CD8-positive, alpha-beta memory T cell (primary cell): ENCODE data around the gene TMEM88. TPM values are rescaled to one million over a fixed set of nuclear protein-coding genes. Genes with fewer than 3 reads are reported as not detected.
A peak's percentile ranks its signal among the peaks of the same experiment; 100 is the strongest.

ENCODE experiments used
- CTCF ChIA-PET: fragments of 350-600 bp; sonication (Branson Sonifier 250); formaldehyde crosslinking; loops from one replicate; lab custom pipeline; 2021; ENCODE audit warnings: antibody characterized with exemption; lab: Charles Lee
- POLR2A ChIA-PET: fragments of 350-600 bp; sonication (Branson Sonifier 250); formaldehyde crosslinking; loops from one replicate; lab custom pipeline; 2021; ENCODE audit warnings: antibody characterized with exemption; lab: Charles Lee
- DNase-seq, 5 donors: peaks; one replicate each; pipeline versions ENCODE4 v3.0.0 to v3.0.0-alpha.2; 2020 to 2022; ENCODE audit warnings: mixed read lengths in 1 of 5
- H3K27ac ChIP-seq: one replicate; pipeline ENCODE4 v1.7.0; 2013; ENCODE audit warnings: low read depth, mild to moderate bottlenecking, low read length, moderate library complexity
- H3K27me3 ChIP-seq: 2 replicates; pipeline ENCODE4 v1.7.0; 2013; ENCODE audit warnings: low read length, mild to moderate bottlenecking; ENCODE audit not compliant: insufficient read depth, poor library complexity, severe bottlenecking
- H3K36me3 ChIP-seq: 2 replicates; pipeline ENCODE4 v1.7.0; 2013; ENCODE audit warnings: mild to moderate bottlenecking, low read length, moderate library complexity; ENCODE audit not compliant: insufficient read depth
- H3K4me1 ChIP-seq: 2 replicates; pipeline ENCODE4 v1.7.0; 2013; ENCODE audit warnings: mild to moderate bottlenecking, low read length, moderate library complexity; ENCODE audit not compliant: insufficient read depth
- H3K4me3 ChIP-seq: 2 replicates; pipeline ENCODE4 v1.7.0; 2013; ENCODE audit warnings: mild to moderate bottlenecking, low read length
- H3K9me3 ChIP-seq: 2 replicates; pipeline ENCODE4 v1.7.0; 2013; ENCODE audit warnings: mild to moderate bottlenecking, low read length
- H3K27ac Mint-ChIP-seq, 8 donors: one replicate each; pipeline ENCODE4 v1.8.0; 2020 to 2021; ENCODE audit warnings: mixed read lengths in 8 of 8, mild to moderate bottlenecking in 6 of 8, inconsistent platforms in 3 of 8, moderate library complexity in 3 of 8
- H3K27me3 Mint-ChIP-seq, 2 donors: one replicate each; pipeline ENCODE4 v1.8.0; 2020 to 2021; ENCODE audit warnings: mixed read lengths in 2 of 2, mild to moderate bottlenecking in 1 of 2, moderate library complexity in 1 of 2
- H3K36me3 Mint-ChIP-seq, 3 donors: one replicate each; pipeline ENCODE4 v1.8.0; 2020 to 2021; ENCODE audit warnings: mixed read lengths in 3 of 3, inconsistent platforms in 1 of 3, mild to moderate bottlenecking in 1 of 3
- H3K4me1 Mint-ChIP-seq, 3 donors: one replicate each; pipeline ENCODE4 v1.8.0; 2020 to 2021; ENCODE audit warnings: mixed read lengths in 3 of 3, inconsistent platforms in 1 of 3, mild to moderate bottlenecking in 1 of 3
- H3K4me3 Mint-ChIP-seq, 7 donors: one replicate each; pipeline ENCODE4 v1.8.0; 2020 to 2021; ENCODE audit warnings: mixed read lengths in 7 of 7, mild to moderate bottlenecking in 6 of 7, moderate library complexity in 4 of 7, inconsistent platforms in 2 of 7
- H3K9me3 Mint-ChIP-seq, 5 donors: one replicate each; pipeline ENCODE4 v1.8.0; 2020 to 2022; ENCODE audit warnings: mixed read lengths in 5 of 5, mild to moderate bottlenecking in 3 of 5, moderate library complexity in 2 of 5, inconsistent platforms in 1 of 5
- polyA plus RNA-seq: library from polyadenylated mRNA; unstranded; fragments of 300-500 nt; fragmentation: Illumina TruSeq; gene quantifications from one replicate; pipeline ENCODE4 v1.2.3, GENCODE V29; 2021
- total RNA-seq, 2 experiments: library from RNA; stranded (reverse); gene quantifications; one replicate each; pipeline ENCODE4 v1.2.3, GENCODE V29; 2021

The TMEM88 gene
- total and polyA plus RNA-seq, 3 experiments from 2014 or later, result 5.3 to 5.5 TPM; not detected in 1

DNA sequence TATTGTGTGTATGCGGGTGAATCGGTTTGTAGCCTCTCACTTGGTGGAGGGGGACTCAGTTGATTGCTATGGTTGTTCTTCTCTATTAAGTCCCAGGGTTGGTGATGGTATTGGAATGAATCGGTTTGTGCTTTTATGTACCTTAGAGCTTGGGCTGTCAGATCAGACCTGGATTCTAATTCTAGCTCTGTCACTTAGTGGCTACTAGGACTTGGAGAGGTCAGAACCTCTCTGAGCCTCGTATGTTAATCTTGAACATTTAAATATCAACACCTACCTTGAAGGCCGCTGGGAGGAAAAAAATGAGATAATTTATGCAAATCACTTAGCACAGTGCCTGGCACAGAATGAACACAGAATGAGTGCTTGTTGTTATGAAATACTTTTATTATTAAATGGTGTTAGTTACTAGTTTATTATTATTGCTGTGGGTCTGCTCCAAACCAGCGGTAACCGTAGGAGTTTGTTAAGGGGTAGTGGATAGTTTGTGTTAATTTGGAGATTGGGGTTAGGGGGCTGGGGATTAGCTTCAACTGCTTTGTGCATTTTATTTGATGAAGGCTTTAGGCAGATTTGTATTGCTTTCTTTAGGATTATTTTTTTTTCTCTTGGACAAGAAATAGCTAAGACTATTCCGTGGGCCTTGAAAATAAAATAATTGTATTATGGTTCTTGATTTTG, 17.3 kb upstream of the TMEM88 start:
- Mint-ChIP-seq H3K4me1 (peaks cover 63 to 74% (median 69%) of the 10 kb centered on the region in 3 donors), H3K4me3 (peak overlapping the region; percentile 87 to 100 (median 95)), H3K27ac (peak overlapping the region; percentile 97 to 100 (median 99)), H3K27me3 (peaks cover 0 to 15% of the 10 kb centered on the region in 2 donors), H3K36me3 (peaks cover 0 to 40% (median 0%) of the 10 kb centered on the region in 3 donors), H3K9me3 (peaks cover 0 to 9% (median 0%) of the 10 kb centered on the region in 5 donors)
- DNase-seq, result peak in 1 of 5 donors; percentile 27
- Histone ChIP-seq H3K36me3 (no peaks in the 10 kb centered on the region), H3K4me3 (peak overlapping the region; percentile 86), H3K4me1 (peaks cover 56% of the 10 kb centered on the region), H3K9me3 (no peaks in the 10 kb centered on the region), H3K27ac (peak overlapping the region; percentile 98), H3K27me3 (no peaks in the 10 kb centered on the region)
- CTCF ChIA-PET, result interaction anchor here (1.3 to 7.1 kb wide), 2 partner anchors 13 to 154 kb away, joined by 3 to 69 read pairs; no protein-coding TSS in a partner anchor
- POLR2A ChIA-PET, result interaction anchor here (0.6 to 5.2 kb wide), 6 partner anchors 6 to 606 kb away, joined by 3 to 46 read pairs (median 6); partner anchors contain the start of genes CYB5D1, NAA38, RNF227 and TMEM88

DNA sequence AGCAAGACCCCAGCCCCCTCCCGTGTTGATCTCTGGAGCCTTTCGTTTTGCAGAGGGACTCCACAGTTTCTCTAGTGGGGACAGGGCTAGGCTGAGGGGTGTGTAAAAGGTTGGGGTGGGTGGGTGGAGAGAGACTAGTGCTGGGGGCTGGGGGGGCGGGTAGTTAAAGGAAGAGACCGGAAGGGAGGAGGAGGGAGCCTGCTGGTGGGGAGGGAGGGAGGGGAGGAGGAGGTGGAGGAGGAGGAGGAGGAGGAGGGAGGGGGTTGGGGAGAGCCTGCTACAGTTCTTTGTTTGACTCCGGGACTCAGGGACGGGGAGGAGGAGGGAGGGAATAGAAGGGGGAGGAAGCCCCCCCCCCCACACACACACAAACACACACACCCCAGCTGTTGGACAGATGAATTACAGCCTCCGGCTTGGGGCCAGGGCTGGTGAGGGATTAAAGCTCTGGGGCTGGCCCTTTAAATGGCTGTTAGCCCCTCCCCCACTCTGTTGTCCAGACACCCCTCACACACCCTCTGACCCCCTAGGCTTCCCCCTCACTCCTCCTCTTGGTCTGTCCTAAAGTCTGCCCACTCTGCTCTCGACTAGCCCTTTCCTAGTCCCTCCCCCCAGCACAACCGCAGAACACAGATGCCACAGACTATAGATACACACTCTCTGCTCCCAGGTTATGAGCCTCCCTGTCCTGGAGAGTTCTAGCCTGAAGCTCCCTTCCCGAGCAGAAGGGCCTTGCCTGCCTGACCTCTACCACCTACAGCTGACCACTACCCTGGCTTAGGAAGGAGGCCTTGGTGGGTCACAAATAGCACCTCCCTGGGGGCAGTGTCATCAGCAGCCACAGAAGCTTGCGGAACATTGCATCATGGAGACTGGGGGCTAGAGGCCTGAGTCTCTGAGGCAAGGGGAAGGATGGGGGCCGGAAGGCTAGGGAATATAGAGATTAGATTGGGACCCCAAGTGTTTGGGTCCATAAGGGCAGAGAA, 16.5 kb upstream of the TMEM88 start:
- Mint-ChIP-seq H3K4me1 (peaks cover 65 to 74% (median 71%) of the 10 kb centered on the region in 3 donors), H3K27me3 (peaks cover 0 to 19% of the 10 kb centered on the region in 2 donors), H3K36me3 (peaks cover 0 to 47% (median 0%) of the 10 kb centered on the region in 3 donors), H3K27ac (peak overlapping the region; percentile 99 to 100 (median 99)), H3K9me3 (peaks cover 0 to 10% (median 0%) of the 10 kb centered on the region in 5 donors), H3K4me3 (peak overlapping the region; percentile 87 to 100 (median 95))
- peak in 1 of 5 donors; percentile 44 for DNase-seq
- CTCF ChIA-PET, result interaction anchor here (1.4 to 7.1 kb wide), 2 partner anchors 12 to 13 kb away, joined by 4 to 69 read pairs; no protein-coding TSS in a partner anchor
- Histone ChIP-seq H3K4me1 (peaks cover 54% of the 10 kb centered on the region), H3K9me3 (no peaks in the 10 kb centered on the region), H3K4me3 (peak overlapping the region; percentile 2), H3K27me3 (no peaks in the 10 kb centered on the region), H3K36me3 (no peaks in the 10 kb centered on the region), H3K27ac (peak overlapping the region; percentile 98)
- POLR2A ChIA-PET, result interaction anchor here (0.6 to 5.2 kb wide), 4 partner anchors 18 to 78 kb away, joined by 3 to 46 read pairs (median 4); partner anchors contain the start of genes CYB5D1, NAA38, RNF227 and TMEM88

GRCh38 chr17:7839190-7839875, 15.5 kb upstream of the TMEM88 start:
- peaks cover 0 to 54% (median 0%) of the 10 kb centered on the region in 3 donors for H3K36me3 Mint-ChIP-seq
- H3K4me1 ChIP-seq, result peaks cover 54% of the 10 kb centered on the region
- H3K4me3 ChIP-seq, result peak overlapping the region; percentile 2
- POLR2A ChIA-PET, result interaction anchor here (5.2 kb wide), 1 partner anchor 17 kb away, joined by 46 read pairs; the partner anchor contains the start of genes CYB5D1, NAA38 and TMEM88
- peaks cover 0 to 10% (median 0%) of the 10 kb centered on the region in 5 donors for H3K9me3 Mint-ChIP-seq
- DNase-seq, result peak in 1 of 5 donors; percentile 36
- H3K36me3 ChIP-seq, result no peaks in the 10 kb centered on the region
- H3K4me3 Mint-ChIP-seq, result peak overlapping the region in 5 of 7 donors; percentile 29 to 67 (median 42)
- H3K4me1 Mint-ChIP-seq, result peaks cover 68 to 74% (median 72%) of the 10 kb centered on the region in 3 donors
- H3K27ac Mint-ChIP-seq, result peak overlapping the region; percentile 97 to 100 (median 99)
- H3K27ac ChIP-seq, result peak overlapping the region; percentile 6
- H3K9me3 ChIP-seq, result no peaks in the 10 kb centered on the region
- CTCF ChIA-PET, result interaction anchor here (1.4 to 1.5 kb wide), 2 partner anchors 12 to 151 kb away, joined by 4 to 5 read pairs; no protein-coding TSS in a partner anchor
- H3K27me3 Mint-ChIP-seq, result peaks cover 0 to 22% of the 10 kb centered on the region in 2 donors
- H3K27me3 ChIP-seq, result no peaks in the 10 kb centered on the region

GRCh38 chr17:7839876-7840261, 15.0 kb upstream of the TMEM88 start:
- Mint-ChIP-seq H3K27ac (peak overlapping the region; percentile 97 to 100 (median 99)), H3K36me3 (peaks cover 0 to 55% (median 0%) of the 10 kb centered on the region in 3 donors), H3K4me3 (peak overlapping the region in 5 of 7 donors; percentile 4 to 97 (median 67)), H3K27me3 (peaks cover 0 to 22% of the 10 kb centered on the region in 2 donors), H3K4me1 (peaks cover 68 to 78% (median 74%) of the 10 kb centered on the region in 3 donors), H3K9me3 (peaks cover 0 to 10% (median 0%) of the 10 kb centered on the region in 5 donors)
- Histone ChIP-seq H3K27me3 (no peaks in the 10 kb centered on the region), H3K4me1 (peaks cover 59% of the 10 kb centered on the region), H3K36me3 (no peaks in the 10 kb centered on the region), H3K27ac (no peak overlapping the region), H3K4me3 (no peak overlapping the region), H3K9me3 (no peaks in the 10 kb centered on the region)
- ChIA-PET POLR2A (no interaction called here), CTCF (interaction anchor here (1.4 to 1.5 kb wide), 3 partner anchors 11 to 150 kb away, joined by 3 to 5 read pairs (median 4); no protein-coding TSS in a partner anchor)
- peak in 1 of 5 donors; percentile 48 for DNase-seq

GRCh38 chr17:7840441-7840840, 14.4 kb upstream of the TMEM88 start:
- Mint-ChIP-seq H3K4me3 (peak overlapping the region; percentile 44 to 97 (median 87)), H3K27ac (peak overlapping the region; percentile 97 to 100 (median 99)), H3K27me3 (peaks cover 0 to 18% of the 10 kb centered on the region in 2 donors), H3K36me3 (peaks cover 0 to 52% (median 0%) of the 10 kb centered on the region in 3 donors), H3K9me3 (peaks cover 0 to 5% (median 0%) of the 10 kb centered on the region in 5 donors), H3K4me1 (peaks cover 70 to 79% (median 74%) of the 10 kb centered on the region in 3 donors)
- Histone ChIP-seq H3K9me3 (no peaks in the 10 kb centered on the region), H3K27ac (peak overlapping the region; percentile 99), H3K4me1 (peaks cover 64% of the 10 kb centered on the region), H3K4me3 (no peak overlapping the region), H3K27me3 (no peaks in the 10 kb centered on the region), H3K36me3 (no peaks in the 10 kb centered on the region)
- POLR2A ChIA-PET, result interaction anchor here (1.4 kb wide), 1 partner anchor 17 kb away, joined by 4 read pairs; the partner anchor contains the start of gene NAA38
- DNase-seq, result peak in 1 of 5 donors; percentile 17
- CTCF ChIA-PET, result interaction anchor here (0.9 to 1.7 kb wide), 5 partner anchors 11 to 150 kb away, joined by 3 to 6 read pairs (median 4); partner anchors contain the start of gene NAA38

DNA sequence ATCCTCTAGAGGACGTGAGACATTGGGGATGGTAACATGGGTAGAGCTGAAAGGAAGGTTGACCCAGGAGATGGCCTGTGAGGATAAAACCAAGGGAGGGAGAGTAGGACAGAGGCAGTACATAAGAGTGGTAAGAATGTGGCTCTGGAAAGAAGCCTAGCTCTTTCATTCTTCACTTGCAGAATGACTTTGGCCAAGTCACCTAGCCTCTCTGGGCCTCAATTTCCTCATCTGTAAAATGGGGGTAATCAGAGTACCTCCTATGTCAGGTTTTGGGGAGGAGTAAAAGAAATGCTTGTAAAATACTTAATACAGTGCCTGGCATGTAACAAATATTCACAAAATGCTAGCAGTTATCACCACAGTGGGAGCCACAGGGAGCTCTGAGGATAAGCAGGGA, 14.0 kb upstream of the TMEM88 start:
- Histone ChIP-seq H3K9me3 (no peaks in the 10 kb centered on the region), H3K36me3 (no peaks in the 10 kb centered on the region), H3K27ac (peak overlapping the region; percentile 99), H3K4me3 (peak overlapping the region; percentile 92), H3K4me1 (peaks cover 67% of the 10 kb centered on the region), H3K27me3 (no peaks in the 10 kb centered on the region)
- Mint-ChIP-seq H3K36me3 (peaks cover 0 to 55% (median 0%) of the 10 kb centered on the region in 3 donors), H3K9me3 (peaks cover 0 to 5% (median 0%) of the 10 kb centered on the region in 5 donors), H3K4me3 (peak overlapping the region; percentile 74 to 99 (median 97)), H3K27ac (peak overlapping the region; percentile 97 to 100 (median 99)), H3K4me1 (peaks cover 73 to 82% (median 77%) of the 10 kb centered on the region in 3 donors), H3K27me3 (peaks cover 0 to 18% of the 10 kb centered on the region in 2 donors)
- POLR2A ChIA-PET, result interaction anchor here (1.4 kb wide), 1 partner anchor 16 kb away, joined by 4 read pairs; the partner anchor contains the start of gene NAA38
- CTCF ChIA-PET, result interaction anchor here (0.9 to 1.7 kb wide), 5 partner anchors 11 to 149 kb away, joined by 3 to 6 read pairs (median 4); partner anchors contain the start of gene NAA38
- no peak for DNase-seq
